ENCODE results near the gene CERK. TPM values are rescaled to one million over a fixed set of nuclear protein-coding genes. Genes with fewer than 3 reads are reported as not detected.
A peak's percentile ranks its signal among the peaks of the same experiment; 100 is the strongest.

Gene CERK
- total and polyA plus RNA-seq, 7 experiments from 2014 or later, result 40.4 to 138 (median 67.5) TPM

GRCh38 chr22:46687048-46687444, 51.0 kb downstream of the CERK start:
- Histone ChIP-seq H3K27me3 (ENCODE audit: control insufficient read depth in 2 of 2, insufficient read depth in 2 of 2, low read length in 2 of 2) (no peaks in the 10 kb centered on the region), H3K4me1 (ENCODE audit: control insufficient read depth in 2 of 2, insufficient read depth in 2 of 2, low read length in 2 of 2) (peaks cover 0 to 21% of the 10 kb centered on the region in 2 donors), H3K36me3 (ENCODE audit: control insufficient read depth in 2 of 3, insufficient read depth in 3 of 3, low read length in 3 of 3) (peaks cover 10 to 55% (median 13%) of the 10 kb centered on the region in 3 experiments), H3K27ac (ENCODE audit: low read depth, low read length) (no peak overlapping the region), H3K9me3 (ENCODE audit: control insufficient read depth in 2 of 3, low read length in 3 of 3) (no peaks in the 10 kb centered on the region), H3K4me3 (ENCODE audit: low read length) (no peak overlapping the region)
- Mint-ChIP-seq H3K27ac (peak overlapping the region in 5 of 9 donors; percentile 34 to 91 (median 55)), H3K27me3 (no peaks in the 10 kb centered on the region), H3K4me1 (peaks cover 15 to 30% (median 25%) of the 10 kb centered on the region in 7 donors), H3K4me3 (no peak overlapping the region), H3K36me3 (peaks cover 7 to 29% (median 10%) of the 10 kb centered on the region in 5 donors), H3K9me3 (no peaks in the 10 kb centered on the region)
- ChIA-PET POLR2A (no interaction called here), CTCF (no interaction called here)
- ATAC-seq, result no peak
- intact Hi-C loops (cut with micrococcal nuclease), result loop anchor here in 1 of 2 donors (5.0 kb wide), 1 partner anchor 125 kb away; no protein-coding TSS in a partner anchor
- DNase-seq, result no peak

DNA sequence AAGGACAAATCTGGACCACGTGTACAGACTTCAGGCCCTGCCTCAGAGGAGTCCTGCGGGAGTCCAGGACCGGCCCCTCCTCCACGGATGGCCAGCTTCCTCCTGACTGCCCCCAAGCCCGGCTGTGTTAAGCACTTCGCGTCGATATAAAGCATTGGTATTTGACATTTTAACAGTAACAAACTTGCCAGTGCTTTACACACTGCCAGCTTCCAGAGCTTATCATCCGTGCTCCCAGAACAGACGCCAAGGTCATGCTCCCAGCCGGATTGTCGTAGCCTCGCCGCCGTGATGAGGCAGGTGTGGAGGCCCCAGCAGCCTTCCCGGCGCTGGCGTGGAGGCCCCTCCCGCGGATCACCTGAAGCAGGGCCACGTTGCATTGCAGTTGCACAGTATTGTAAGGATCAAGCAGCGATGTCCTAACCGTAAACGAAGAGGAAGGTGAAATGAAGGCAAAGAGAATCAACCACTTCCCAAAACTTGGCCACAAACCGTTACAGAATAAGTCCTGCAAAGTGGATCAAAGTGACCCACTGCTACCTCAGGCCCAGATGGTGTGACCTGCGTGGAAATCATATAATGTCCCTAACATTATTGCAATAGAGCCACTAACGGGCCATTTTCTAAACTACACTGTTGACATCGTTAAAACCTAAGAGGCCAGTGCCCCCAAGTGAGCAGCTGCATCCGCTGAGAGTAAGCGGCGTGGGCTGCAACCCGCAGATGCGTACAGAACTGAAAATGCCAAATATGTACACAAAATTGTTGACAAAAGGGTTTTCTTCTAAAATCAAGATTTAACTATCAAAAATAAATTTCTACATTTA, 51.6 kb downstream of the CERK start:
- DNase-seq, result no peak
- Mint-ChIP-seq H3K27ac (peak overlapping the region in 8 of 9 donors; percentile 84 to 95 (median 90)), H3K4me1 (peaks cover 15 to 30% (median 25%) of the 10 kb centered on the region in 7 donors), H3K36me3 (peaks cover 6 to 25% (median 10%) of the 10 kb centered on the region in 5 donors), H3K27me3 (no peaks in the 10 kb centered on the region), H3K9me3 (no peaks in the 10 kb centered on the region), H3K4me3 (peak overlapping the region in 2 of 10 donors; percentile 45 to 63)
- ATAC-seq, result peak; percentile 10
- intact Hi-C loops (cut with micrococcal nuclease), result loop anchor here in 1 of 2 donors (5.0 kb wide), 1 partner anchor 124 kb away; no protein-coding TSS in a partner anchor
- Histone ChIP-seq H3K4me1 (ENCODE audit: control insufficient read depth in 2 of 2, insufficient read depth in 2 of 2, low read length in 2 of 2) (peaks cover 0 to 21% of the 10 kb centered on the region in 2 donors), H3K4me3 (ENCODE audit: low read length) (no peak overlapping the region), H3K36me3 (ENCODE audit: control insufficient read depth in 2 of 3, insufficient read depth in 3 of 3, low read length in 3 of 3) (peaks cover 10 to 49% (median 13%) of the 10 kb centered on the region in 3 experiments), H3K27me3 (ENCODE audit: control insufficient read depth in 2 of 2, insufficient read depth in 2 of 2, low read length in 2 of 2) (no peaks in the 10 kb centered on the region), H3K27ac (ENCODE audit: low read depth, low read length) (peak overlapping the region; percentile 14), H3K9me3 (ENCODE audit: control insufficient read depth in 2 of 3, low read length in 3 of 3) (no peaks in the 10 kb centered on the region)
- ChIA-PET CTCF (no interaction called here), POLR2A (no interaction called here)

DNA sequence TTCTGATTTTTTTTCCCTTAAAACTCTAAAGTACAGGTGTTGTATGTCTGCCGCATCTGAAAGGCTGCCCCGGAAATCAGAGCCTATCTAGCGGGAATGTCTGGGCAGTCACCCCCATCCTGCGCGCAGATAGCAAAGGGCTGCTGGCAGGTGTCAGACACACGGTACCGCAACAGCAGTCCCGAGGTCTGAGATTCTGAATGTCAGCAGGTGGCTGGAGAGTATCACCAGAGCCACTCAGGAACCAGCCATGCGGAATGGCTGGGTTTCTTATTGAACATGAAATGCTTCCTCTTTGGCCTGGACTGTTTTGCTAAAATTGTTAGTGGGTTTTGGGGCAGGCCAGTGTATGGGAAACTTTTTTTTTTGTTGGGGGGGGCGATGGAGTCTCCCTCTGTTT, 53.3 kb downstream of the CERK start:
- POLR2A ChIA-PET, result no interaction called here
- CTCF ChIA-PET, result no interaction called here
- peak overlapping the region in 1 of 10 donors; percentile 5 for H3K4me3 Mint-ChIP-seq
- DNase-seq (no peak), ATAC-seq (peak; percentile 40)
- Histone ChIP-seq H3K27me3 (ENCODE audit: control insufficient read depth in 2 of 2, insufficient read depth in 2 of 2, low read length in 2 of 2) (no peaks in the 10 kb centered on the region), H3K9me3 (ENCODE audit: control insufficient read depth in 2 of 3, low read length in 3 of 3) (no peaks in the 10 kb centered on the region), H3K4me3 (ENCODE audit: low read length) (no peak overlapping the region), H3K36me3 (ENCODE audit: control insufficient read depth in 2 of 3, insufficient read depth in 3 of 3, low read length in 3 of 3) (peaks cover 4 to 33% (median 6%) of the 10 kb centered on the region in 3 experiments), H3K4me1 (ENCODE audit: control insufficient read depth in 2 of 2, insufficient read depth in 2 of 2, low read length in 2 of 2) (peaks cover 0 to 21% of the 10 kb centered on the region in 2 donors), H3K27ac (ENCODE audit: low read depth, low read length) (peak overlapping the region; percentile 35)
- H3K9me3 Mint-ChIP-seq, result no peaks in the 10 kb centered on the region
- no peaks in the 10 kb centered on the region for H3K27me3 Mint-ChIP-seq
- H3K4me1 Mint-ChIP-seq, result peaks cover 16 to 30% (median 25%) of the 10 kb centered on the region in 7 donors
- peaks cover 0 to 16% (median 9%) of the 10 kb centered on the region in 5 donors for H3K36me3 Mint-ChIP-seq
- intact Hi-C loops (cut with micrococcal nuclease), result loop anchor here (1.0 to 5.0 kb wide), 3 partner anchors 118 to 122 kb away; no protein-coding TSS in a partner anchor
- H3K27ac Mint-ChIP-seq, result peak overlapping the region in 8 of 9 donors; percentile 41 to 94 (median 86)

DNA sequence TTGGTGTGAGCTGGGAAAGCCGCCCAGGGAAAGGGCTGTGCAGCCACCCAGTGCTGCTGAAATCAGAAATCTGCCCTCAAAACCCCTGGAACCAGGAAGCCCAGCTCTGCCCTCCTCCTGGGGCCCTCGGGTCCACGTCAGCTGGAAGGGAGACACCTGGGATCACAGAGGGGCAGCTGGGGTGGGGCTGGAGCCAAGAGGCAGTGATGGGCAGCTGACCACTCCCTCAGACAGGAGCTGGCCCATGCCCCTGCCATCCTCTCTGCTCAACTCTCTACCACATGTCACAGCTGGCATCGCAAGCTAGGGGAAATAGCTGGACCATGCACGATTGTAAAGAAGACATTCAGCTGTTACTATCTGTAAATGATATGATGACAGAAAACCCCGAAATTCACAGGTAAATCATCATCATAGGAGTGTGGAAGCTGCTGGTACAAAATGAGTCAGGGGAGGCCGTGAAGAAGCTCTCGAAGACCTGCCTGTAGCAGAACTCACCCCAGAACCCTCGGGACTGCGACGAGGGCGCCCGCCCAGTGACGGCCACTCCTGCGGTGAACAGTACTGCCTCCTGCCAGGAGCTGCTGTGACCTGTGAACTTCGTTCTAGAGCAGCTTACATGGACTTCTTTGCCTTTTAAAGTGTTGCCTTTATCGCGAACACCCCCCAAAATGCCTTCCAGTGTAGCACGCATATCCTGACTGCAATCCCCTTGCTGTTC, 55.9 kb downstream of the CERK start:
- Histone ChIP-seq H3K4me1 (ENCODE audit: control insufficient read depth in 2 of 2, insufficient read depth in 2 of 2, low read length in 2 of 2) (peaks cover 0 to 28% of the 10 kb centered on the region in 2 donors), H3K27me3 (ENCODE audit: control insufficient read depth in 2 of 2, insufficient read depth in 2 of 2, low read length in 2 of 2) (no peaks in the 10 kb centered on the region), H3K27ac (ENCODE audit: low read depth, low read length) (no peak overlapping the region), H3K36me3 (ENCODE audit: control insufficient read depth in 2 of 3, insufficient read depth in 3 of 3, low read length in 3 of 3) (peaks cover 0 to 18% (median 4%) of the 10 kb centered on the region in 3 experiments), H3K9me3 (ENCODE audit: control insufficient read depth in 2 of 3, low read length in 3 of 3) (no peaks in the 10 kb centered on the region), H3K4me3 (ENCODE audit: low read length) (no peak overlapping the region)
- no peak overlapping the region for H3K4me3 Mint-ChIP-seq
- H3K4me1 Mint-ChIP-seq, result peaks cover 20 to 37% (median 25%) of the 10 kb centered on the region in 7 donors
- intact Hi-C loops (cut with micrococcal nuclease), result loop anchor here in 1 of 2 donors (5.0 kb wide), 1 partner anchor 120 kb away; no protein-coding TSS in a partner anchor
- no peaks in the 10 kb centered on the region for H3K27me3 Mint-ChIP-seq
- H3K27ac Mint-ChIP-seq, result peak overlapping the region in 3 of 9 donors; percentile 18 to 84 (median 28)
- POLR2A ChIA-PET, result no interaction called here
- CTCF ChIA-PET, result interaction anchor here (0.6 kb wide), 1 partner anchor 39 kb away, joined by 3 read pairs; no protein-coding TSS in a partner anchor
- H3K36me3 Mint-ChIP-seq, result peaks cover 0 to 12% (median 3%) of the 10 kb centered on the region in 5 donors
- ATAC-seq, result no peak
- DNase-seq, result no peak
- no peaks in the 10 kb centered on the region for H3K9me3 Mint-ChIP-seq

GRCh38 chr22:46681010-46681409, 57.0 kb downstream of the CERK start:
- peaks cover 0 to 23% of the 10 kb centered on the region in 2 donors for H3K4me1 ChIP-seq (ENCODE audit: control insufficient read depth in 2 of 2, insufficient read depth in 2 of 2, low read length in 2 of 2)
- POLR2A ChIA-PET, result no interaction called here
- peaks cover 15 to 33% (median 21%) of the 10 kb centered on the region in 7 donors for H3K4me1 Mint-ChIP-seq
- no peak for DNase-seq
- H3K4me3 ChIP-seq (ENCODE audit: low read length), result no peak overlapping the region
- peak overlapping the region in 2 of 9 donors; percentile 18 to 74 for H3K27ac Mint-ChIP-seq
- peaks cover 0 to 10% (median 0%) of the 10 kb centered on the region in 3 experiments for H3K36me3 ChIP-seq (ENCODE audit: control insufficient read depth in 2 of 3, insufficient read depth in 3 of 3, low read length in 3 of 3)
- H3K4me3 Mint-ChIP-seq, result no peak overlapping the region
- no peaks in the 10 kb centered on the region for H3K27me3 Mint-ChIP-seq
- CTCF ChIA-PET, result no interaction called here
- H3K27me3 ChIP-seq (ENCODE audit: control insufficient read depth in 2 of 2, insufficient read depth in 2 of 2, low read length in 2 of 2), result no peaks in the 10 kb centered on the region
- ATAC-seq, result no peak
- H3K27ac ChIP-seq (ENCODE audit: low read depth, low read length), result no peak overlapping the region
- intact Hi-C loops (cut with micrococcal nuclease), result loop anchor here in 1 of 2 donors (5.0 kb wide), 1 partner anchor 121 kb away; no protein-coding TSS in a partner anchor
- H3K9me3 ChIP-seq (ENCODE audit: control insufficient read depth in 2 of 3, low read length in 3 of 3), result no peaks in the 10 kb centered on the region
- peaks cover 0 to 4% (median 3%) of the 10 kb centered on the region in 5 donors for H3K36me3 Mint-ChIP-seq
- no peaks in the 10 kb centered on the region for H3K9me3 Mint-ChIP-seq

GRCh38 chr22:46679706-46680269, 58.3 kb downstream of the CERK start:
- H3K4me1 Mint-ChIP-seq, result peaks cover 7 to 25% (median 16%) of the 10 kb centered on the region in 7 donors
- H3K27ac Mint-ChIP-seq, result no peak overlapping the region
- DNase-seq (no peak), ATAC-seq (no peak)
- Histone ChIP-seq H3K4me1 (ENCODE audit: control insufficient read depth in 2 of 2, insufficient read depth in 2 of 2, low read length in 2 of 2) (peaks cover 0 to 19% of the 10 kb centered on the region in 2 donors), H3K4me3 (ENCODE audit: low read length) (no peak overlapping the region), H3K36me3 (ENCODE audit: control insufficient read depth in 2 of 3, insufficient read depth in 3 of 3, low read length in 3 of 3) (peaks cover 0 to 7% (median 0%) of the 10 kb centered on the region in 3 experiments), H3K27me3 (ENCODE audit: control insufficient read depth in 2 of 2, insufficient read depth in 2 of 2, low read length in 2 of 2) (no peaks in the 10 kb centered on the region), H3K9me3 (ENCODE audit: control insufficient read depth in 2 of 3, low read length in 3 of 3) (no peaks in the 10 kb centered on the region), H3K27ac (ENCODE audit: low read depth, low read length) (no peak overlapping the region)
- no peaks in the 10 kb centered on the region for H3K9me3 Mint-ChIP-seq
- no peaks in the 10 kb centered on the region for H3K27me3 Mint-ChIP-seq
- POLR2A ChIA-PET, result no interaction called here
- no peak overlapping the region for H3K4me3 Mint-ChIP-seq
- no peaks in the 10 kb centered on the region for H3K36me3 Mint-ChIP-seq
- intact Hi-C loops (cut with micrococcal nuclease), result loop anchor here in 1 of 2 donors (5.0 kb wide), 1 partner anchor 123 kb away; no protein-coding TSS in a partner anchor
- CTCF ChIA-PET, result no interaction called here

Data from naive thymus-derived CD4-positive, alpha-beta T cell (primary cell).